Uterus (tissue), 4 donors: ENCODE results near the gene ZNF540. TPM values are rescaled to one million over a fixed set of nuclear protein-coding genes. Genes with fewer than 3 reads are reported as not detected.

Source experiments
- DNase-seq, 2 donors: peaks; one replicate each; pipeline ENCODE4 v3.0.0-alpha.2; 2019 to 2020
- H3K27ac ChIP-seq, 2 donors: fragments of 200-600 bp; sonication (generic); 1 replicate in 1 of 2; 2 replicates in 1 of 2; pipeline ENCODE4 v1.5.1; 2016 to 2018
- H3K27me3 ChIP-seq, 2 donors: fragments of 200-600 bp; sonication (generic); one replicate each; pipeline ENCODE4 v1.5.1; 2018 to 2019; ENCODE audit warnings: control low read depth in 1 of 2
- H3K36me3 ChIP-seq, 2 donors: fragments of 200-600 bp; sonication (generic); one replicate each; pipeline ENCODE4 v1.5.1; 2019; ENCODE audit warnings: control low read depth in 1 of 2
- H3K4me1 ChIP-seq, 2 donors: fragments of 200-600 bp; sonication (generic); one replicate each; pipeline ENCODE4 v1.5.1; 2018 to 2019; ENCODE audit warnings: control low read depth in 1 of 2
- H3K4me3 ChIP-seq, 2 donors: fragments of 200-600 bp; sonication (generic); 1 replicate in 1 of 2; 2 replicates in 1 of 2; pipeline ENCODE4 v1.5.1; 2018 to 2019; ENCODE audit warnings: mild to moderate bottlenecking in 1 of 2
- H3K9me3 ChIP-seq, 2 donors: fragments of 200-600 bp; sonication (generic); one replicate each; pipeline ENCODE4 v1.5.1; 2019; ENCODE audit warnings: control low read depth in 1 of 2
- POLR2A ChIP-seq, 2 donors: fragments of 450-650 bp; IDR thresholded peaks; one replicate each; pipeline ENCODE4 v1.6.1; 2016; ENCODE audit warnings: antibody characterized with exemption in 2 of 2, mild to moderate bottlenecking in 1 of 2, moderate library complexity in 1 of 2
- intact Hi-C: fragments of 100-400 bp; cut with DNase I; formaldehyde crosslinking; loops from one replicate; pipeline ENCODE4 v1.15.1; 2023; ENCODE audit warnings: low total_unique reads
- total RNA-seq, 4 donors: library from RNA; depleted of rRNA in 3 of 4; stranded (reverse); fragments of >200 nt in 3 of 4; gene quantifications; one replicate each; pipeline versions ENCODE4 v1.1.0 to v1.2.4, GENCODE V29; 2014 to 2023
- TF ChIP-seq, protein P1 (sequence below), 4 experiments: fragments of 200-600 bp in 2 of 4; fragments of 450-650 bp in 2 of 4; sonication (generic) in 2 of 4; IDR thresholded peaks; one replicate each; pipeline ENCODE4 v1.5.1; 2016 to 2019; ENCODE audit warnings: antibody characterized with exemption in 4 of 4, mild to moderate bottlenecking in 2 of 4, moderate library complexity in 1 of 4
- donor health status: DM: yes; HTN: yes; CAD: no.

ZNF540 gene
- total RNA-seq, 4 donors from 2014 or later = 0.51 to 13.0 (median 3.5) TPM

DNA sequence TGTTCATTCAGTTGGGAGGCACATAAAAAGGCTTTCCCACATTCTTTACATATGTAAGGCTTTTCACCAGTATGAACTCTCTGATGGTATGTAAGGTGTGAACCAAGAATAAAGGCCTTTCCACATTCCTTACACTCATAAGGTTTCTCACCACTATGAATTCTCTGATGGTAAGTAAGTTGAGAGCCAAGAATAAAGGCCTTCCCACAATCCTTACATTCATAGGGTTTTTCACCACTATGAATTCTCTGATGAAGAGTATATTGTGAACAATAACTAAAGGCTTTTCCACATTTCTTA, 29.4 kb upstream of the ZNF540 start:
- intact Hi-C loops = no loop called here
- peaks cover 0 to 6% of the 10 kb centered on the region in 2 donors for H3K36me3 ChIP-seq

DNA sequence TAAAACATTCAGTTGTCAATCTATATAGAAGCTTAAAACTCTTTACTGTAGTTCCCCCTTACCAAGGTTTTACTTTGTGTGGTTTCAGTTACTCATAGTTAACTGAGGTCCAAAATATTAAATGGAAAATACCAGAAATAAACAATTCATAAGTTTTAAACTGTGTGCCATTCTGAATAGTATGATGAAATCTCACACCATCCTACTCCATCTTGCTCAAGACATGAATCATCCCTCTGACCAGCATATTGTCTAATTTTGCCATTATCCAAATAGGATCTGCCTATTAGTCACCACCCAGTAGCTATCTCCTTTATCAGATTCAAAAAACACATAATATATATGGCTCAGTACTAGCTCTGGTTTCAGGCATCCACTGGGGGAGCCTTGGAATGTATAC, 22.5 kb upstream of the ZNF540 start:
- no peaks in the 10 kb centered on the region for H3K36me3 ChIP-seq
- no peaks in the 10 kb centered on the region for H3K27me3 ChIP-seq
- intact Hi-C loops = no loop called here
- peaks cover 2 to 15% of the 10 kb centered on the region in 2 donors for H3K9me3 ChIP-seq
- TF ChIP-seq, protein P1, sequence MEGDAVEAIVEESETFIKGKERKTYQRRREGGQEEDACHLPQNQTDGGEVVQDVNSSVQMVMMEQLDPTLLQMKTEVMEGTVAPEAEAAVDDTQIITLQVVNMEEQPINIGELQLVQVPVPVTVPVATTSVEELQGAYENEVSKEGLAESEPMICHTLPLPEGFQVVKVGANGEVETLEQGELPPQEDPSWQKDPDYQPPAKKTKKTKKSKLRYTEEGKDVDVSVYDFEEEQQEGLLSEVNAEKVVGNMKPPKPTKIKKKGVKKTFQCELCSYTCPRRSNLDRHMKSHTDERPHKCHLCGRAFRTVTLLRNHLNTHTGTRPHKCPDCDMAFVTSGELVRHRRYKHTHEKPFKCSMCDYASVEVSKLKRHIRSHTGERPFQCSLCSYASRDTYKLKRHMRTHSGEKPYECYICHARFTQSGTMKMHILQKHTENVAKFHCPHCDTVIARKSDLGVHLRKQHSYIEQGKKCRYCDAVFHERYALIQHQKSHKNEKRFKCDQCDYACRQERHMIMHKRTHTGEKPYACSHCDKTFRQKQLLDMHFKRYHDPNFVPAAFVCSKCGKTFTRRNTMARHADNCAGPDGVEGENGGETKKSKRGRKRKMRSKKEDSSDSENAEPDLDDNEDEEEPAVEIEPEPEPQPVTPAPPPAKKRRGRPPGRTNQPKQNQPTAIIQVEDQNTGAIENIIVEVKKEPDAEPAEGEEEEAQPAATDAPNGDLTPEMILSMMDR (IDR thresholded peaks at IDR 0.05) = no peak
- TF ChIP-seq POLR2A (IDR thresholded peaks at IDR 0.05) = no peak
- H3K4me3 ChIP-seq = no peak overlapping the region
- no peak for DNase-seq
- H3K4me1 ChIP-seq = no peaks in the 10 kb centered on the region
- H3K27ac ChIP-seq = no peak overlapping the region

More for the DNA sequence above, 29.4 kb upstream of the ZNF540 start:
- Histone ChIP-seq H3K4me1 (no peaks in the 10 kb centered on the region), H3K9me3 (peaks cover 16 to 30% of the 10 kb centered on the region in 2 donors), H3K4me3 (no peak overlapping the region), H3K27me3 (no peaks in the 10 kb centered on the region), H3K27ac (no peak overlapping the region)
- TF ChIP-seq, protein P1 (IDR thresholded peaks at IDR 0.05) = no peak
- TF ChIP-seq POLR2A (IDR thresholded peaks at IDR 0.05) = no peak
- DNase-seq = no peak

DNA sequence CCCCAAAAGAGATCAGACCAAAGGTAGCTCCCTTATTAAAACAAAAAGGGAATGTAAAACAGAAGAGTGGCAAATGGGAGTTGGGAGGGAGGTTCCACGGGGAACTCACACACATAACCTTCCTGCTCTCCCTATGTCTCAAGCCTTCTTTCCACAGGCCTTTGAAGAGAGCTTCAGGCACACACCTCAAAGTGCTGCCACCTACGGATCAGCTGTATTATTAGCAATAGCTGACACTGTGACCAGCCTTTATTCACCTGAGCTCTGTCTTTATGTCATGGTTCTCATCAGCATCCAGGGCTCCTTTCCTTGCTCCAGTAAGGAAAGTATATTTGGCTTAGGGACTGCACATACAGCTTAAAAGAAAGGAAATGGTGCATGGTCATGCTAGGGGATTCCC, 11.3 kb upstream of the ZNF540 start:
- DNase-seq = no peak
- Histone ChIP-seq H3K27me3 (no peaks in the 10 kb centered on the region), H3K4me3 (no peak overlapping the region), H3K27ac (no peak overlapping the region), H3K4me1 (no peaks in the 10 kb centered on the region), H3K9me3 (peaks cover 0 to 70% of the 10 kb centered on the region in 2 donors), H3K36me3 (no peaks in the 10 kb centered on the region)
- intact Hi-C loops = no loop called here
- TF ChIP-seq, protein P1 (IDR thresholded peaks at IDR 0.05) = no peak
- no peak for TF ChIP-seq POLR2A (IDR thresholded peaks at IDR 0.05)

GRCh38 chr19:37593996-37594303, 726 bp upstream of the ZNF540 start:
- DNase-seq = no peak
- no peaks in the 10 kb centered on the region for H3K27me3 ChIP-seq
- TF ChIP-seq, protein P1 (IDR thresholded peaks at IDR 0.05) = no peak
- no peak for TF ChIP-seq POLR2A (IDR thresholded peaks at IDR 0.05)
- intact Hi-C loops = no loop called here
- peak overlapping the region; percentile 85 to 88 for H3K27ac ChIP-seq
- no peaks in the 10 kb centered on the region for H3K4me1 ChIP-seq
- peaks cover 0 to 8% of the 10 kb centered on the region in 2 donors for H3K9me3 ChIP-seq
- H3K36me3 ChIP-seq = no peaks in the 10 kb centered on the region
- peak overlapping the region; percentile 70 to 74 for H3K4me3 ChIP-seq

- Histone ChIP-seq H3K4me3 (peak overlapping the region; percentile 70 to 74), H3K27ac (peak overlapping the region; percentile 85 to 88), H3K27me3 (no peaks in the 10 kb centered on the region), H3K36me3 (no peaks in the 10 kb centered on the region), H3K4me1 (no peaks in the 10 kb centered on the region), H3K9me3 (peaks cover 0 to 8% of the 10 kb centered on the region in 2 donors)
- DNase-seq = peak; percentile 57
- intact Hi-C loops = no loop called here
- TF ChIP-seq, protein P1 (IDR thresholded peaks at IDR 0.05) = no peak
- TF ChIP-seq POLR2A (IDR thresholded peaks at IDR 0.05) = no peak
Observed at GRCh38 chr19:37594982-37595382, 306 bp downstream of the ZNF540 start.
